H9 (cell line): Measurements from ENCODE around the gene GBP5. TPM values are rescaled to one million over a fixed set of nuclear protein-coding genes. Genes with fewer than 3 reads are reported as not detected.

ENCODE experiments used
- DNase-seq: peaks from one replicate; pipeline ENCODE4 v3.0.0-alpha.2; 2017
- H2AFZ ChIP-seq: one replicate; pipeline ENCODE4 v1.6.1; 2013; ENCODE audit warnings: mild to moderate bottlenecking, low read length, control low read depth, moderate library complexity
- H2AK5ac ChIP-seq: 2 replicates; pipeline ENCODE4 v1.6.1; 2013; ENCODE audit warnings: low read length, control low read depth, mixed read lengths; ENCODE audit not compliant: insufficient read length
- H2BK120ac ChIP-seq: one replicate; pipeline ENCODE4 v1.6.1; 2013; ENCODE audit warnings: low read depth, mild to moderate bottlenecking, low read length, control low read depth, inconsistent platforms; ENCODE audit not compliant: poor library complexity, severe bottlenecking
- H2BK12ac ChIP-seq: 2 replicates; pipeline ENCODE4 v1.6.1; 2013; ENCODE audit warnings: low read length, control low read depth, mixed read lengths, low read depth; ENCODE audit not compliant: insufficient read length
- H2BK15ac ChIP-seq: 2 replicates; pipeline ENCODE4 v1.6.1; 2013; ENCODE audit warnings: low read depth, low read length, control low read depth
- H2BK20ac ChIP-seq: one replicate; pipeline ENCODE4 v1.6.1; 2013; ENCODE audit warnings: low read depth, mild to moderate bottlenecking, low read length, control low read depth, inconsistent platforms; ENCODE audit not compliant: poor library complexity, severe bottlenecking
- H2BK5ac ChIP-seq: 2 replicates; pipeline ENCODE4 v1.6.1; 2013; ENCODE audit warnings: low read length, control low read depth, mixed read lengths; ENCODE audit not compliant: insufficient read length
- H3K14ac ChIP-seq: 2 replicates; pipeline ENCODE4 v1.6.1; 2013; ENCODE audit warnings: low read length, control low read depth; ENCODE audit not compliant: insufficient read depth
- H3K18ac ChIP-seq: 2 replicates; pipeline ENCODE4 v1.6.1; 2013; ENCODE audit warnings: low read depth, mild to moderate bottlenecking, mixed read lengths, low read length, control low read depth; ENCODE audit not compliant: insufficient read length
- H3K23ac ChIP-seq: 2 replicates; pipeline ENCODE4 v1.6.1; 2013; ENCODE audit warnings: low read length, control low read depth, mixed read lengths, low read depth; ENCODE audit not compliant: insufficient read length
- H3K23me2 ChIP-seq: 2 replicates; pipeline ENCODE4 v1.6.1; 2013; ENCODE audit warnings: low read depth, mild to moderate bottlenecking, mixed read lengths, low read length, control low read depth; ENCODE audit not compliant: insufficient read length, poor library complexity, severe bottlenecking
- H3K27ac ChIP-seq: 2 replicates; pipeline ENCODE4 v1.5.1; 2013; ENCODE audit warnings: low read length, control low read depth, mixed read lengths, low read depth; ENCODE audit not compliant: insufficient read length
- H3K27me3 ChIP-seq: 2 replicates; pipeline ENCODE4 v1.6.1; 2013; ENCODE audit warnings: low read length, control low read depth, inconsistent platforms; ENCODE audit not compliant: insufficient read depth
- H3K4ac ChIP-seq: 2 replicates; pipeline ENCODE4 v1.6.1; 2013; ENCODE audit warnings: low read depth, mild to moderate bottlenecking, control low read depth, inconsistent platforms, low read length, moderate library complexity
- H3K4me1 ChIP-seq: 2 replicates; pipeline ENCODE4 v1.6.1; 2013; ENCODE audit warnings: low read length, control low read depth, inconsistent platforms; ENCODE audit not compliant: insufficient read depth
- H3K4me2 ChIP-seq: 2 replicates; pipeline ENCODE4 v1.6.1; 2013; ENCODE audit warnings: low read length, control low read depth, mixed read lengths; ENCODE audit not compliant: insufficient read length, insufficient read depth
- H3K56ac ChIP-seq: 2 replicates; pipeline ENCODE4 v1.6.1; 2013; ENCODE audit warnings: low read depth, mild to moderate bottlenecking, mixed read lengths, low read length, control low read depth; ENCODE audit not compliant: insufficient read length
- H3K79me1 ChIP-seq: 2 replicates; pipeline ENCODE4 v1.6.1; 2013; ENCODE audit warnings: low read depth, mild to moderate bottlenecking, moderate library complexity, low read length, control low read depth, inconsistent platforms; ENCODE audit not compliant: insufficient read depth, poor library complexity, severe bottlenecking
- H3K79me2 ChIP-seq: 2 replicates; pipeline ENCODE4 v1.6.1; 2013; ENCODE audit warnings: low read length, control low read depth, inconsistent platforms; ENCODE audit not compliant: insufficient read depth
- H3K9ac ChIP-seq: 2 replicates; pipeline ENCODE4 v1.6.1; 2013; ENCODE audit warnings: low read length, control low read depth, mixed read lengths; ENCODE audit not compliant: insufficient read length; ENCODE audit errors: extremely low read depth
- H3K9me3 ChIP-seq: one replicate; pipeline ENCODE4 v1.6.1; 2013; ENCODE audit warnings: low read depth, low read length, inconsistent platforms; ENCODE audit not compliant: control insufficient read depth
- H3T11ph ChIP-seq: one replicate; pipeline ENCODE4 v1.6.1; 2013; ENCODE audit warnings: mild to moderate bottlenecking, low read length, control low read depth, inconsistent platforms
- H4K20me1 ChIP-seq: one replicate; pipeline ENCODE4 v1.6.1; 2013; ENCODE audit not compliant: control insufficient read depth, insufficient read length, insufficient read depth
- H4K5ac ChIP-seq: 2 replicates; pipeline ENCODE4 v1.6.1; 2013; ENCODE audit warnings: low read depth, mild to moderate bottlenecking, mixed read lengths, low read length, control low read depth; ENCODE audit not compliant: insufficient read length
- H4K8ac ChIP-seq: replicated peaks from 2 replicates; pipeline ENCODE4 v1.6.1; 2013; ENCODE audit warnings: low read length, control low read depth, mixed read lengths, low read depth; ENCODE audit not compliant: insufficient read length
- H4K91ac ChIP-seq: 2 replicates; pipeline ENCODE4 v1.6.1; 2013; ENCODE audit warnings: low read depth, mild to moderate bottlenecking, moderate library complexity, mixed read lengths, low read length, control low read depth; ENCODE audit not compliant: insufficient read length
- H3K27ac Mint-ChIP-seq, 3 experiments: 2 replicates in 2 of 3; 3 replicates in 1 of 3; pipeline ENCODE4 v1.8.0; 2020 to 2021; ENCODE audit warnings: mixed read lengths in 3 of 3, mild to moderate bottlenecking in 1 of 3, moderate library complexity in 1 of 3
- H3K27me3 Mint-ChIP-seq: 2 replicates; pipeline ENCODE4 v1.8.0; 2021; ENCODE audit warnings: low read depth, mild to moderate bottlenecking, moderate library complexity, mixed read lengths
- H3K36me3 Mint-ChIP-seq, 3 experiments: 2 replicates in 2 of 3; 3 replicates in 1 of 3; pipeline ENCODE4 v1.8.0; 2020 to 2021; ENCODE audit warnings: low read depth in 3 of 3, mixed read lengths in 3 of 3; ENCODE audit not compliant: insufficient read depth in 1 of 3
- H3K4me1 Mint-ChIP-seq, 2 experiments: 2 replicates each; pipeline ENCODE4 v1.8.0; 2020; ENCODE audit warnings: mixed read lengths in 2 of 2
- H3K4me3 Mint-ChIP-seq, 2 experiments: 2 replicates in 1 of 2; 3 replicates in 1 of 2; pipeline ENCODE4 v1.8.0; 2020 to 2021; ENCODE audit warnings: mild to moderate bottlenecking in 2 of 2, mixed read lengths in 2 of 2, moderate library complexity in 1 of 2
- H3K9me3 Mint-ChIP-seq, 2 experiments: 2 replicates in 1 of 2; 3 replicates in 1 of 2; pipeline ENCODE4 v1.8.0; 2020; ENCODE audit warnings: mild to moderate bottlenecking in 2 of 2, mixed read lengths in 2 of 2, moderate library complexity in 1 of 2
- CTCF ChIP-seq: fragments of 200-600 bp; sonication (generic); conservative IDR thresholded peaks from 3 replicates; pipeline ENCODE4 v1.8.0; 2021; ENCODE audit warnings: antibody characterized with exemption, mild to moderate bottlenecking
- WGBS: extraction: QIAGEN DNeasy Blood & Tissue Kit; methylation state at CpG from one replicate; pipeline ENCODE4 v1.1.7; 2013; ENCODE audit warnings: missing lambda C conversion rate, low lambda C conversion rate, mixed read lengths; ENCODE audit not compliant: insufficient read length; ENCODE audit errors: extremely low coverage; 5-methylcytosine and 5-hydroxymethylcytosine counted together
- total RNA-seq: library from RNA; stranded (reverse); gene quantifications from 2 replicates; pipeline ENCODE4 v1.2.1, GENCODE V29; 2021

Gene GBP5
- total RNA-seq, 1 experiment from 2014 or later, result not detected

GRCh38 chr1:89276690-89277089 lies 4.0 kb upstream of the GBP5 start:
- no peak overlapping the region for H2BK20ac ChIP-seq
- Mint-ChIP-seq H3K27me3 (peaks cover 3% of the 10 kb centered on the region), H3K36me3 (no peaks in the 10 kb centered on the region; a peak in 2 of 7 replicates), H3K27ac (no peak overlapping the region), H3K4me1 (no peaks in the 10 kb centered on the region), H3K9me3 (peaks cover 0 to 4% of the 10 kb centered on the region in 2 experiments; a peak in 2 of 5 replicates), H3K4me3 (no peak overlapping the region)
- H3K4me1 ChIP-seq, result no peaks in the 10 kb centered on the region
- no peak overlapping the region for H3K14ac ChIP-seq
- no peaks in the 10 kb centered on the region for H3K27me3 ChIP-seq
- no peak overlapping the region for H2AK5ac ChIP-seq
- TF ChIP-seq CTCF, result no peak
- H3K9ac ChIP-seq, result no peak overlapping the region
- H2BK15ac ChIP-seq, result no peak overlapping the region
- no peaks in the 10 kb centered on the region for H3K9me3 ChIP-seq
- no peak overlapping the region for H2AFZ ChIP-seq
- no peak overlapping the region for H3K23ac ChIP-seq
- H3T11ph ChIP-seq, result no peak overlapping the region
- H3K79me1 ChIP-seq, result no peaks in the 10 kb centered on the region
- no peak overlapping the region for H3K4ac ChIP-seq
- no peaks in the 10 kb centered on the region for H4K20me1 ChIP-seq
- WGBS, result no CpG with 5 or more reads among the region's 3 CpGs
- H2BK120ac ChIP-seq, result no peak overlapping the region
- peaks cover 5% of the 10 kb centered on the region for H3K23me2 ChIP-seq
- H2BK5ac ChIP-seq, result no peak overlapping the region
- no peak overlapping the region for H4K5ac ChIP-seq
- no peak overlapping the region for H3K27ac ChIP-seq
- no peak overlapping the region for H3K18ac ChIP-seq
- H3K56ac ChIP-seq, result no peak overlapping the region
- DNase-seq, result no peak
- H4K91ac ChIP-seq, result no peak overlapping the region
- H4K8ac ChIP-seq, result no peak overlapping the region
- no peak overlapping the region for H2BK12ac ChIP-seq
- no peak overlapping the region for H3K4me2 ChIP-seq
- no peaks in the 10 kb centered on the region for H3K79me2 ChIP-seq
